HCT116 (cell line): Measurements from ENCODE around the gene CHPT1. TPM values are rescaled to one million over a fixed set of nuclear protein-coding genes. Genes with fewer than 3 reads are reported as not detected.

Source experiments
- ATAC-seq: fragments of 200-7000 bp; cut with Tn5 transposase; 2 replicates; pipeline ENCODE4 v1.9.1; 2020; ENCODE audit warnings: mild to moderate bottlenecking, moderate library complexity
- BruUV-seq: library from RNA; stranded (reverse); fragments of 400-500 nt; replicated peaks from 2 replicates; lab custom pipeline; 2021; lab: Mats Ljungman, UMichigan
- CTCF ChIA-PET: fragments of 300-600 bp; sonication (Branson Sonifier 250); formaldehyde crosslinking; loops from one replicate; lab custom pipeline; 2021; ENCODE audit warnings: antibody characterized with exemption; lab: Charles Lee
- POLR2A ChIA-PET: fragments of 300-600, 350-600 bp; sonication (Branson Sonifier 250); formaldehyde crosslinking; loops from one replicate; lab custom pipeline; 2021; ENCODE audit warnings: antibody characterized with exemption; lab: Charles Lee
- RAD21 ChIA-PET, 2 experiments: fragments of 300-600 bp; sonication (Branson Sonifier 250); formaldehyde crosslinking; loops; one replicate each; lab custom pipeline; 2023; ENCODE audit warnings: low total read pairs in 2 of 2; ENCODE audit not compliant: uncharacterized antibody in 2 of 2, unreplicated experiment in 2 of 2, low non-redundant PET in 1 of 2; lab: Charles Lee
- DNase-seq: peaks from one replicate; pipeline ENCODE4 v3.0.0-alpha.2; 2010; ENCODE audit warnings: low read depth, low spot score
- H2AFZ ChIP-seq: fragments of 200-600 bp; shearing (Covaris generic), sonication (generic); 2 replicates; pipeline ENCODE4 v1.6.1; 2017; ENCODE audit warnings: low read depth, mixed run types, mixed read lengths, antibody characterized with exemption, low read length; ENCODE audit not compliant: poor library complexity, severe bottlenecking
- H3K27ac ChIP-seq: 2 replicates; pipeline ENCODE4 v1.5.1; 2012; ENCODE audit warnings: low read depth, low read length
- H3K27me3 ChIP-seq: fragments of 200-600 bp; sonication (generic); 2 replicates; pipeline ENCODE4 v1.6.1; 2016; ENCODE audit warnings: mixed run types, low read length, mixed read lengths; ENCODE audit not compliant: insufficient read depth
- H3K36me3 ChIP-seq, 2 experiments: fragments of 200-500 bp in 1 of 2; fragments of 200-600 bp in 1 of 2; sonication (Bioruptor generic) in 1 of 2; sonication (generic) in 1 of 2; 2 replicates each; pipeline versions ENCODE4 v1.5.1 to v1.6.1; 2014 to 2016; ENCODE audit warnings: low read length in 2 of 2, inconsistent platforms in 1 of 2, mixed read lengths in 1 of 2, mixed run types in 1 of 2; ENCODE audit not compliant: insufficient read depth in 2 of 2, control insufficient read depth in 1 of 2
- H3K4me1 ChIP-seq, 2 experiments: fragments of 200-600 bp in 1 of 2; sonication (generic) in 1 of 2; 2 replicates each; pipeline versions ENCODE4 v1.5.1 to v1.6.1; 2012 to 2017; ENCODE audit warnings: low read length in 2 of 2, inconsistent platforms in 1 of 2, mild to moderate bottlenecking in 1 of 2, mixed read lengths in 1 of 2, mixed run types in 1 of 2, moderate library complexity in 1 of 2; ENCODE audit not compliant: insufficient read depth in 2 of 2, control insufficient read depth in 1 of 2
- H3K4me2 ChIP-seq: fragments of 200-600 bp; sonication (generic); 2 replicates; pipeline ENCODE4 v1.6.1; 2017; ENCODE audit warnings: mixed run types, low read length, mixed read lengths
- H3K4me3 ChIP-seq, 2 experiments: fragments of 200-600 bp in 1 of 2; sonication (generic) in 1 of 2; replicated peaks in 1 of 2; 2 replicates each; pipeline ENCODE4 v1.5.1; 2011 to 2016; ENCODE audit warnings: low read length in 2 of 2, control low read depth in 1 of 2, low read depth in 1 of 2, mild to moderate bottlenecking in 1 of 2, mixed read lengths in 1 of 2, mixed run types in 1 of 2
- H3K79me2 ChIP-seq: fragments of 200-600 bp; sonication (generic); 2 replicates; pipeline ENCODE4 v1.6.1; 2017; ENCODE audit warnings: mild to moderate bottlenecking, mixed run types, low read length, moderate library complexity, mixed read lengths; ENCODE audit not compliant: insufficient read depth
- H3K9ac ChIP-seq: fragments of 200-600 bp; sonication (generic); 2 replicates; pipeline ENCODE4 v1.6.1; 2016; ENCODE audit warnings: low read length, mixed read lengths
- H3K9me2 ChIP-seq: fragments of 200-600 bp; sonication (generic), shearing (Covaris generic); 2 replicates; pipeline ENCODE4 v1.6.1; 2017; ENCODE audit warnings: mixed run types, mild to moderate bottlenecking, moderate library complexity; ENCODE audit not compliant: insufficient read depth
- H3K9me3 ChIP-seq, 2 experiments: fragments of 200-500 bp in 1 of 2; fragments of 200-600 bp in 1 of 2; sonication (Bioruptor generic) in 1 of 2; sonication (generic) in 1 of 2; 2 replicates each; pipeline ENCODE4 v1.6.1; 2014 to 2017; ENCODE audit warnings: low read length in 2 of 2, mixed read lengths in 2 of 2, inconsistent platforms in 1 of 2, low read depth in 1 of 2, mild to moderate bottlenecking in 1 of 2, mixed run types in 1 of 2, moderate library complexity in 1 of 2; ENCODE audit not compliant: control insufficient read depth in 1 of 2, insufficient read depth in 1 of 2
- H4K20me1 ChIP-seq: fragments of 200-600 bp; sonication (generic), shearing (Covaris generic); 2 replicates; pipeline ENCODE4 v1.6.1; 2017; ENCODE audit warnings: mixed run types, mild to moderate bottlenecking, moderate library complexity; ENCODE audit not compliant: insufficient read depth
- CBX3 ChIP-seq: IDR thresholded peaks from 2 replicates; pipeline ENCODE4 v1.6.1; 2012; ENCODE audit warnings: low read depth
- CEBPB ChIP-seq: IDR thresholded peaks from 2 replicates; pipeline ENCODE4 v1.6.1; 2012; ENCODE audit warnings: low read depth
- EGR1 ChIP-seq: IDR thresholded peaks from 2 replicates; pipeline ENCODE4 v1.6.1; 2012; ENCODE audit warnings: low read depth
- ELF1 ChIP-seq: IDR thresholded peaks from 2 replicates; pipeline ENCODE4 v1.6.1; 2012; ENCODE audit warnings: low read depth, borderline replicate concordance
- EZH2phosphoT487 ChIP-seq: fragments of 200-600 bp; IDR thresholded peaks from 2 replicates; pipeline ENCODE4 v1.6.1; 2018; ENCODE audit warnings: antibody characterized with exemption, borderline replicate concordance
- FOSL1 ChIP-seq: IDR thresholded peaks from 2 replicates; pipeline ENCODE4 v1.6.1; 2012; ENCODE audit warnings: low read depth
- RAD21 ChIP-seq: IDR thresholded peaks from 2 replicates; pipeline ENCODE4 v1.6.1; 2012; ENCODE audit warnings: low read depth, mild to moderate bottlenecking
- SP1 ChIP-seq: IDR thresholded peaks from 2 replicates; pipeline ENCODE4 v1.6.1; 2012; ENCODE audit warnings: low read depth
- SRF ChIP-seq: IDR thresholded peaks from 2 replicates; pipeline ENCODE4 v1.6.1; 2012; ENCODE audit warnings: low read depth
- YY1 ChIP-seq: IDR thresholded peaks from 2 replicates; pipeline ENCODE4 v1.6.1; 2011; ENCODE audit warnings: low read length, low read depth, moderate library complexity, mild to moderate bottlenecking; ENCODE audit not compliant: insufficient replicate concordance; ENCODE audit errors: extremely low read depth
- intact Hi-C: fragments of 100-400 bp; cut with micrococcal nuclease; formaldehyde crosslinking; loops from 2 replicates; pipeline ENCODE4 v1.10.0; 2022
- total RNA-seq: library from RNA; stranded (reverse); gene quantifications from one replicate; pipeline ENCODE4 v1.2.1, GENCODE V29; 2021; ENCODE audit not compliant: unreplicated experiment
- TF ChIP-seq, protein P1 (sequence below): IDR thresholded peaks from 2 replicates; pipeline ENCODE4 v1.6.1; 2011; ENCODE audit warnings: mild to moderate bottlenecking, low read length, moderate library complexity; ENCODE audit not compliant: insufficient replicate concordance; ENCODE audit errors: extremely low read depth
- TF ChIP-seq, protein P2 (sequence below), 3 experiments: fragments of 200-600 bp in 1 of 3; sonication (generic) in 1 of 3; IDR thresholded peaks in 2 of 3; conservative IDR thresholded peaks in 1 of 3; 2 replicates each; pipeline ENCODE4 v1.5.1; 2012 to 2017; ENCODE audit warnings: low read depth in 2 of 3, low read length in 2 of 3, antibody characterized with exemption in 1 of 3, borderline replicate concordance in 1 of 3, control low read depth in 1 of 3, mild to moderate bottlenecking in 1 of 3, mixed read lengths in 1 of 3, mixed run types in 1 of 3, moderate library complexity in 1 of 3; ENCODE audit not compliant: insufficient read depth in 1 of 3

CHPT1 gene
- total RNA-seq, 1 experiment from 2014 or later: 20.1 TPM

DNA sequence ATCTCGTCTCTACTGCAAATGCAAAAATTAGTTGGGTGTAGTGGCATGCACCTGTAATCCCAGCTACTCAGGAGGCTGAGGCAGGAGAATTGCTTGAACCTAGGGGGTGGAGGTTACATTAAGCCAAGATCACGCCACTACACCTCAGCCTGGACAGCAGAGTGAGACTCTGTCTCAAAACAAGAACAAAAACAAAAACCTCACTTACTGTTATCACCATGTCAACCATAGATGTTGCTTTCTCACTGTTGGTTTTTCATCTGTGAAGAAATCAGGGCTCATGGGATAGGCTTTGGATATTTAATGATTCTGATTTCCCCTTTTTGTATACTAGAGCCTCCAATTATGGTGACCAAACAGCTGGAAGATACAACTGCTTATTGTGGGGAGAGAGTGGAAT lies 49.7 kb upstream of the CHPT1 start (continued):
- TF ChIP-seq RAD21: no peak

DNA sequence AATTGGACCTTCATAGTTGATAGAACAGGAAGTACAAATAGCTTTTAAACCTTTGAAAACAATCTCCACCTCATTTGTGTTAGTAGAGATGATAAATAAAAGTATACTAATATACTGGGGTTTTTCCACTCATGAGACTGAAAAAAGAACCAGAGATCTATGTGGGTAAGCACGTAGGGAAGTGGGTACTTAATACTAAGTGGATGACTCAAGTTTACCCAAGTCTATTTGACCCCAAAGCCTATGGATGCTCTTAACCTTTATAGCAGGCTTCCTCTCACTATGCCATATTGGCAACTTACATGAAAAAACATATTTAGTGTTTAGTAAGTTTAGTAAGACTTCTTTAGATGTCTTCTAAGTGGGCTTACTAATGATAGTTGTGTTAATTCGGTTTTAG lies 49.2 kb upstream of the CHPT1 start:
- POLR2A ChIA-PET: no interaction called here

More for the DNA sequence above, 49.2 kb upstream of the CHPT1 start:
- no TSS peak for BruUV-seq
- Histone ChIP-seq H3K27me3 (no peaks in the 10 kb centered on the region), H3K27ac (no peak overlapping the region), H3K9me3 (no peaks in the 10 kb centered on the region), H3K9me2 (no peaks in the 10 kb centered on the region), H3K4me3 (no peak overlapping the region), H3K79me2 (no peaks in the 10 kb centered on the region), H3K4me2 (no peak overlapping the region), H2AFZ (no peak overlapping the region), H3K36me3 (no peaks in the 10 kb centered on the region), H3K9ac (no peak overlapping the region), H4K20me1 (no peaks in the 10 kb centered on the region), H3K4me1 (no peaks in the 10 kb centered on the region)
- intact Hi-C loops: no loop called here
- ChIA-PET CTCF (no interaction called here), RAD21 (no interaction called here)
- TF ChIP-seq SRF (no peak), EGR1 (no peak), RAD21 (no peak), EZH2phosphoT487 (no peak), ELF1 (no peak), YY1 (no peak), CEBPB (no peak), FOSL1 (no peak), SP1 (no peak), CBX3 (no peak)
- TF ChIP-seq, protein P1, sequence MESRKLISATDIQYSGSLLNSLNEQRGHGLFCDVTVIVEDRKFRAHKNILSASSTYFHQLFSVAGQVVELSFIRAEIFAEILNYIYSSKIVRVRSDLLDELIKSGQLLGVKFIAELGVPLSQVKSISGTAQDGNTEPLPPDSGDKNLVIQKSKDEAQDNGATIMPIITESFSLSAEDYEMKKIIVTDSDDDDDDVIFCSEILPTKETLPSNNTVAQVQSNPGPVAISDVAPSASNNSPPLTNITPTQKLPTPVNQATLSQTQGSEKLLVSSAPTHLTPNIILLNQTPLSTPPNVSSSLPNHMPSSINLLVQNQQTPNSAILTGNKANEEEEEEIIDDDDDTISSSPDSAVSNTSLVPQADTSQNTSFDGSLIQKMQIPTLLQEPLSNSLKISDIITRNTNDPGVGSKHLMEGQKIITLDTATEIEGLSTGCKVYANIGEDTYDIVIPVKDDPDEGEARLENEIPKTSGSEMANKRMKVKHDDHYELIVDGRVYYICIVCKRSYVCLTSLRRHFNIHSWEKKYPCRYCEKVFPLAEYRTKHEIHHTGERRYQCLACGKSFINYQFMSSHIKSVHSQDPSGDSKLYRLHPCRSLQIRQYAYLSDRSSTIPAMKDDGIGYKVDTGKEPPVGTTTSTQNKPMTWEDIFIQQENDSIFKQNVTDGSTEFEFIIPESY: no peak
- TF ChIP-seq, protein P2, sequence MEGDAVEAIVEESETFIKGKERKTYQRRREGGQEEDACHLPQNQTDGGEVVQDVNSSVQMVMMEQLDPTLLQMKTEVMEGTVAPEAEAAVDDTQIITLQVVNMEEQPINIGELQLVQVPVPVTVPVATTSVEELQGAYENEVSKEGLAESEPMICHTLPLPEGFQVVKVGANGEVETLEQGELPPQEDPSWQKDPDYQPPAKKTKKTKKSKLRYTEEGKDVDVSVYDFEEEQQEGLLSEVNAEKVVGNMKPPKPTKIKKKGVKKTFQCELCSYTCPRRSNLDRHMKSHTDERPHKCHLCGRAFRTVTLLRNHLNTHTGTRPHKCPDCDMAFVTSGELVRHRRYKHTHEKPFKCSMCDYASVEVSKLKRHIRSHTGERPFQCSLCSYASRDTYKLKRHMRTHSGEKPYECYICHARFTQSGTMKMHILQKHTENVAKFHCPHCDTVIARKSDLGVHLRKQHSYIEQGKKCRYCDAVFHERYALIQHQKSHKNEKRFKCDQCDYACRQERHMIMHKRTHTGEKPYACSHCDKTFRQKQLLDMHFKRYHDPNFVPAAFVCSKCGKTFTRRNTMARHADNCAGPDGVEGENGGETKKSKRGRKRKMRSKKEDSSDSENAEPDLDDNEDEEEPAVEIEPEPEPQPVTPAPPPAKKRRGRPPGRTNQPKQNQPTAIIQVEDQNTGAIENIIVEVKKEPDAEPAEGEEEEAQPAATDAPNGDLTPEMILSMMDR (IDR thresholded peaks at IDR 0.05 in 2 of 3, conservative IDR thresholded peaks at IDR 0.05 in 1 of 3; ENCODE audit: borderline replicate concordance in 1 of 3, insufficient read depth in 1 of 3, low read depth in 2 of 3, low read length in 2 of 3): no peak
- ATAC-seq: no peak
- DNase-seq: no peak
